ENCODE data around the gene PPARA.
A peak's percentile ranks its signal among the peaks of the same experiment; 100 is the strongest.

DNA sequence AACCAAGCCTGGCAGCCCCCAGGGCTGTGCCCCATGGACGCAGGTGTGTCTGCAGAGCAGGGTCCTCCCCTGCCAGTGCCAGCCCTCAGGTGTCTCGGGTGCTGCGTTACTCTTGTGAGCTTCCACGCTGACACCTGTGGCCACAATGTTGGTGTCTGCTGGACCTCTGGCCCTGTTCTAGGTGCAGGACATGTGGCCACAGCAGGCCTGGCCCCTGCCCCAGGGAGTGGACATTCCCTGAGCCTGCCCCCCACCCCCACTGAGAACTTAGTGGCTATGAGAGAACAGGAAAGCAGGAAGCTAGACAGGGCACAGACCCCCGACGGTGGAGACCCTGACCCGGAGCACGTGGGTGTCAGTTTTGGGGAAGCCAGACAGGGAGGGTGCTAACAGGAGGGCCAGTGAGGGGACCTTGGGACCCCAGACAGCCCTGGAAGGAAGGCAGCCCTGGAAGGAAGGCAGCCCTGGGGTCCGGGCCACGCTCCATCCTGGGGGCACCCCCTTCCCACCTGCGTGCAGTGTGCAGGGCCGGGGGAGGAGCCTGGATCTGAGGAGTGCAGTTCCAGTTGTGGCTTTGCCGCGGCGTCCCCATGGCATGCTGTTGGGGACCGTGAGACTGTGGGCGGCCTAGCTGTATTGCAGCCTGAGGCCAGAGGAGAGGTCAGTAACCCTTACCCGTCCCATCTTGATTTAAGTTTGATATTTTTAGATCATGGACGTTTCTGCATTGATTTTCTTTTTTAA, 43.9 kb upstream of the PPARA start:
- TF ChIP-seq, protein P1, sequence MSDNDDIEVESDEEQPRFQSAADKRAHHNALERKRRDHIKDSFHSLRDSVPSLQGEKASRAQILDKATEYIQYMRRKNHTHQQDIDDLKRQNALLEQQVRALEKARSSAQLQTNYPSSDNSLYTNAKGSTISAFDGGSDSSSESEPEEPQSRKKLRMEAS (IDR thresholded peaks at IDR 0.05; ENCODE audit: low read depth): no peak
- TF ChIP-seq, protein P2, sequence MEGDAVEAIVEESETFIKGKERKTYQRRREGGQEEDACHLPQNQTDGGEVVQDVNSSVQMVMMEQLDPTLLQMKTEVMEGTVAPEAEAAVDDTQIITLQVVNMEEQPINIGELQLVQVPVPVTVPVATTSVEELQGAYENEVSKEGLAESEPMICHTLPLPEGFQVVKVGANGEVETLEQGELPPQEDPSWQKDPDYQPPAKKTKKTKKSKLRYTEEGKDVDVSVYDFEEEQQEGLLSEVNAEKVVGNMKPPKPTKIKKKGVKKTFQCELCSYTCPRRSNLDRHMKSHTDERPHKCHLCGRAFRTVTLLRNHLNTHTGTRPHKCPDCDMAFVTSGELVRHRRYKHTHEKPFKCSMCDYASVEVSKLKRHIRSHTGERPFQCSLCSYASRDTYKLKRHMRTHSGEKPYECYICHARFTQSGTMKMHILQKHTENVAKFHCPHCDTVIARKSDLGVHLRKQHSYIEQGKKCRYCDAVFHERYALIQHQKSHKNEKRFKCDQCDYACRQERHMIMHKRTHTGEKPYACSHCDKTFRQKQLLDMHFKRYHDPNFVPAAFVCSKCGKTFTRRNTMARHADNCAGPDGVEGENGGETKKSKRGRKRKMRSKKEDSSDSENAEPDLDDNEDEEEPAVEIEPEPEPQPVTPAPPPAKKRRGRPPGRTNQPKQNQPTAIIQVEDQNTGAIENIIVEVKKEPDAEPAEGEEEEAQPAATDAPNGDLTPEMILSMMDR (IDR thresholded peaks at IDR 0.05): no peak
- TF ChIP-seq YY1 (IDR thresholded peaks at IDR 0.05; ENCODE audit: low read depth) (no peak), POLR2AphosphoS5 (IDR thresholded peaks at IDR 0.05; ENCODE audit: low read depth, low read length) (peak; percentile 26), EP300 (IDR thresholded peaks at IDR 0.05; ENCODE audit: borderline replicate concordance in 1 of 2, low read depth in 1 of 2, low read length in 1 of 2) (no peak)
- TF ChIP-seq, protein P3, sequence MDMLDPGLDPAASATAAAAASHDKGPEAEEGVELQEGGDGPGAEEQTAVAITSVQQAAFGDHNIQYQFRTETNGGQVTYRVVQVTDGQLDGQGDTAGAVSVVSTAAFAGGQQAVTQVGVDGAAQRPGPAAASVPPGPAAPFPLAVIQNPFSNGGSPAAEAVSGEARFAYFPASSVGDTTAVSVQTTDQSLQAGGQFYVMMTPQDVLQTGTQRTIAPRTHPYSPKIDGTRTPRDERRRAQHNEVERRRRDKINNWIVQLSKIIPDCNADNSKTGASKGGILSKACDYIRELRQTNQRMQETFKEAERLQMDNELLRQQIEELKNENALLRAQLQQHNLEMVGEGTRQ (IDR thresholded peaks at IDR 0.05; ENCODE audit: borderline replicate concordance, low read depth, low read length): no peak
